Nephron (organoid): Measurements from ENCODE around the gene GPRC5A.
"Not testable (repeated sequence)": the region's sequence is repeated elsewhere in the genome, so short reads cannot be mapped to it uniquely, and the experiment has no call there.

ENCODE experiments used
- H3K27ac Mint-ChIP-seq, 3 experiments: 2 replicates each; pipeline ENCODE4 v1.8.0; 2020; ENCODE audit warnings: mixed read lengths in 3 of 3, mild to moderate bottlenecking in 2 of 3, moderate library complexity in 1 of 3
- H3K27me3 Mint-ChIP-seq: 2 replicates; pipeline ENCODE4 v1.8.0; 2021; ENCODE audit warnings: low read depth, mild to moderate bottlenecking, moderate library complexity, mixed read lengths
- H3K36me3 Mint-ChIP-seq: 2 replicates; pipeline ENCODE4 v1.8.0; 2020; ENCODE audit warnings: low read depth, mixed read lengths
- H3K4me1 Mint-ChIP-seq: 2 replicates; pipeline ENCODE4 v1.8.0; 2020; ENCODE audit warnings: mixed read lengths
- H3K4me3 Mint-ChIP-seq, 3 experiments: 2 replicates each; pipeline ENCODE4 v1.8.0; 2020; ENCODE audit warnings: mild to moderate bottlenecking in 3 of 3, mixed read lengths in 3 of 3, moderate library complexity in 2 of 3
- H3K9me3 Mint-ChIP-seq: 2 replicates; pipeline ENCODE4 v1.8.0; 2020; ENCODE audit warnings: mixed read lengths
- TF ChIP-seq, protein P1 (sequence below), 3 experiments: fragments of 200-600 bp; sonication (generic); IDR thresholded peaks; one replicate each; pipeline ENCODE4 v1.5.0; 2021; ENCODE audit warnings: antibody characterized with exemption in 3 of 3; ENCODE audit not compliant: unreplicated experiment in 3 of 3

Gene GPRC5A

DNA sequence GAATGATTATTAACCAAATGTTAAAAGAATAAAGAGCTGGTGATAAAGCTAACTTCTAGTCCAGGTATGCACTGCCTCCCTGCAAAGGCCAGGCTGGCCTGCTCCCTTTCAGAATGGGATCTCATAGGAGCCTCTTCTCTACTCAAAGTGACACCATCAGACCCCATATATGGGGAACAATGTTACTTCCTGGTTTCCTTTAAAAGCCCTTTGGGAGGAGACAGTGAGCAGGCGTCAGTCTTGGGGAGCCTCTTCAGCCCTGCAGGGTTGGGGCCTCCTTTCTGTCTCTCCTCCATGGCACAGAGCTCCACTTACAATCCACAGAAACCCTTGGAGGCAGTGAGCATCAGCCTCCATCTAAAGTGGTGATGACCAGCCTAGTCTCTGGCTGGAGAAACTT lies 17.3 kb upstream of the GPRC5A start:
- TF ChIP-seq, protein P1, sequence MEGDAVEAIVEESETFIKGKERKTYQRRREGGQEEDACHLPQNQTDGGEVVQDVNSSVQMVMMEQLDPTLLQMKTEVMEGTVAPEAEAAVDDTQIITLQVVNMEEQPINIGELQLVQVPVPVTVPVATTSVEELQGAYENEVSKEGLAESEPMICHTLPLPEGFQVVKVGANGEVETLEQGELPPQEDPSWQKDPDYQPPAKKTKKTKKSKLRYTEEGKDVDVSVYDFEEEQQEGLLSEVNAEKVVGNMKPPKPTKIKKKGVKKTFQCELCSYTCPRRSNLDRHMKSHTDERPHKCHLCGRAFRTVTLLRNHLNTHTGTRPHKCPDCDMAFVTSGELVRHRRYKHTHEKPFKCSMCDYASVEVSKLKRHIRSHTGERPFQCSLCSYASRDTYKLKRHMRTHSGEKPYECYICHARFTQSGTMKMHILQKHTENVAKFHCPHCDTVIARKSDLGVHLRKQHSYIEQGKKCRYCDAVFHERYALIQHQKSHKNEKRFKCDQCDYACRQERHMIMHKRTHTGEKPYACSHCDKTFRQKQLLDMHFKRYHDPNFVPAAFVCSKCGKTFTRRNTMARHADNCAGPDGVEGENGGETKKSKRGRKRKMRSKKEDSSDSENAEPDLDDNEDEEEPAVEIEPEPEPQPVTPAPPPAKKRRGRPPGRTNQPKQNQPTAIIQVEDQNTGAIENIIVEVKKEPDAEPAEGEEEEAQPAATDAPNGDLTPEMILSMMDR (IDR thresholded peaks at IDR 0.05; ENCODE audit: unreplicated experiment in 3 of 3) = no peak
- Mint-ChIP-seq H3K4me3 (no peak overlapping the region), H3K9me3 (no peaks in the 10 kb centered on the region), H3K4me1 (peaks cover 11% of the 10 kb centered on the region), H3K27me3 (no peaks in the 10 kb centered on the region), H3K27ac (peak overlapping the region in 1 of 3 experiments; percentile 81), H3K36me3 (peaks cover 4% of the 10 kb centered on the region)

DNA sequence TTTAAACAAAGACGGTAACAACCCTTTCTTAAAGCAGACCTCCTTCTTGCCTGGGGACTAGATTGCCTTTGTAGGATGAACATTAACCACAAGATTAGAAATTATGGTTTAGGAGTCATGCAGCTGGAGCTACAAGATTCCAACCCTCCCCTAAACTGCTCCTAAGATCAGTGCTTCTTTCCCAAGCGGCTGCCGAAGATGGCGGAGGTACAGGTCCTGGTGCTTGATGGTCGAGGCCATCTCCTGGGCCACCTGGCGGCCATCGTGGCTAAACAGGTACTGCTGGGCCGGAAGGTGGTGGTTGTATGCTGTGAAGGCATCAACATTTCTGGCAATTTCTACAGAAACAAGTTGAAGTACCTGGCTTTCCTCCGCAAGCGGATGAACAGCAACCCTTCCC lies 16.1 kb upstream of the GPRC5A start:
- H3K4me1 Mint-ChIP-seq = peaks cover 11% of the 10 kb centered on the region
- H3K36me3 Mint-ChIP-seq, H3K27me3 Mint-ChIP-seq, H3K4me3 Mint-ChIP-seq, H3K9me3 Mint-ChIP-seq: not testable (repeated sequence)
- peak overlapping the region in 2 of 3 experiments; percentile 74 to 81 for H3K27ac Mint-ChIP-seq

DNA sequence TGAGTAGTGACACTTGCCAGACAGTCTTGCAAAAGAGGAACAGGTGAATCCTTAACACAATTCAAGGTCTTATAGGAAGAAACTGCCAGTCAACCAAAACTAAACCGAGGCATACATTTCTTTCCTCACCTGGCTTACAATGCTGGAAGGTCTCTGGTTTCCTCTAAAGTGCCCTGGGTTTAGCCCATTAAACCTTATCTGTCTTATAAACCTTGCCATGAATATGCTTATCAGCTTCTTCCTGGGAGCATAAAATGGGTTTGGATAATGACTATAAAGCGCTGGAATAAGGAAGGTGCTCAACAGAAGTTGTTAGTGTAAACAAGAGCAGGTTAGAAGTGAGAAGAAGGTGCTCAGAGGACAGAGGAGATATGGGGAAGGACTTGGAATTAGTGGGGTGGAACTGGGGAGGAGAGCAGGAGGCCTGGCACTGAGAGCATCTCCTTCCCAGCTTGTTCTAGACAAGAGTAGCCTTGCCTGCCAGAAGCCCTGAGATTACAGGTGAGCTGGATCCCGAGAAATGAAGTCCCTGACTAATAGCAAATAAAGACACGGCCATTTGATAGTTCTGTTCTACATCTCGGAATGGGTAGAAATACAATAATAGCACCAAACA lies 14.1 kb upstream of the GPRC5A start:
- no peak overlapping the region for H3K4me3 Mint-ChIP-seq
- TF ChIP-seq, protein P1 (IDR thresholded peaks at IDR 0.05; ENCODE audit: unreplicated experiment in 3 of 3) = no peak
- H3K9me3 Mint-ChIP-seq = no peaks in the 10 kb centered on the region
- peaks cover 6% of the 10 kb centered on the region for H3K4me1 Mint-ChIP-seq
- H3K27me3 Mint-ChIP-seq = no peaks in the 10 kb centered on the region
- H3K36me3 Mint-ChIP-seq = no peaks in the 10 kb centered on the region
- peak overlapping the region in 1 of 3 experiments; percentile 2 for H3K27ac Mint-ChIP-seq

DNA sequence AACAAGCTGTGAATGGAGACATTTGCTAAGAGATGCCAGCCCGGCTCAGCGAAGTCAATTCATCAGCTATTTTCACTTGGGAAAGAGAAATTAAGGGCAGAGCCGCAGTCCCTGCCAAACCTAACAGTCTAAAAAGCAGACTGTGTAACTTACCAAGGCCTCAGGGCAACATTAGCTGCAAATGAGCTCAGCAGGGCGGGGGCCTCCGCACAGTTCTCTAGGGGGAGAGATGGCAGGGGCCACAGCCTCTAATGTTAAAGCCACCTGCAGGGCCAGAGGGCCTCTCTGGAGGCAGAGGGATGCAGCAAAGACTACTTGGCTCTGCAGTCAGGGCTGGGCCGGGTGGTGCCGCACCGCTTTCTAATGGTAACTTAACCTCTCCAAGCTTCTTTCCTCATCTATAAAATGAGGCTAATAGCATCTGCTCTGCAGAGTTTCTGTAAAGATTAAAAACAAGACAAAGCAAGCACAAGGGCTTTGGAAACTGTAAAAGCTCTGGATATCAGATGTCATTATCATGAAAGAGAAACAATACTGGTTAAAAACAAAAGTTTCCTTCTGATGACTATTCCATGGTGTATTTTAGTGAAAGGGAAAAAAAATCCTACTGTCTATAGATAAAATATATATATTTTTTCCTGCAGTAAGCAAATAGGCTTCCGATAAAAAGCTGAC lies 13.4 kb upstream of the GPRC5A start:
- H3K4me1 Mint-ChIP-seq = peaks cover 6% of the 10 kb centered on the region
- H3K36me3 Mint-ChIP-seq = no peaks in the 10 kb centered on the region
- no peaks in the 10 kb centered on the region for H3K9me3 Mint-ChIP-seq
- peak overlapping the region in 1 of 3 experiments; percentile 2 for H3K27ac Mint-ChIP-seq
- TF ChIP-seq, protein P1 (IDR thresholded peaks at IDR 0.05; ENCODE audit: unreplicated experiment in 3 of 3) = no peak
- no peak overlapping the region for H3K4me3 Mint-ChIP-seq
- H3K27me3 Mint-ChIP-seq = no peaks in the 10 kb centered on the region

DNA sequence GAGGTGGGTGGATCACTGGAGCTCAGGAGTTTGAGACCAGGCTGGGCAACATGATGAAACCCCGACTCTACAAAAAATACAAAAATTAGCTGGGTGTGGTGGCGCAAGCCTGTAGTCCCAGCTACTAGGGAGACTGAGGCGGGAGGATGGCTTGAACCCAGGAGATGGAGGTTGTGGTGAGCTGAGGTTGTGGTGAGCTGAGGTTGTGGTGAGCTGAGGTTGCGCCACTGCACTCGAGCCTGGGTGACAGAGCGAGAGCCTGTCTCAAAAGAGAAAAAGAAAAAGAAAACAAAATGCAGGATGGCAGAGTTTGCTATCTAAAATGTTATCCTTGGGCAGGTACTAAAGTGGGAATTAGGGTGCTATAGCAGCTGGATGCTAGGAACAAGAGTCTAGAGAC lies 10.8 kb upstream of the GPRC5A start:
- H3K27ac Mint-ChIP-seq = no peak overlapping the region
- H3K4me1 Mint-ChIP-seq = peaks cover 6% of the 10 kb centered on the region

DNA sequence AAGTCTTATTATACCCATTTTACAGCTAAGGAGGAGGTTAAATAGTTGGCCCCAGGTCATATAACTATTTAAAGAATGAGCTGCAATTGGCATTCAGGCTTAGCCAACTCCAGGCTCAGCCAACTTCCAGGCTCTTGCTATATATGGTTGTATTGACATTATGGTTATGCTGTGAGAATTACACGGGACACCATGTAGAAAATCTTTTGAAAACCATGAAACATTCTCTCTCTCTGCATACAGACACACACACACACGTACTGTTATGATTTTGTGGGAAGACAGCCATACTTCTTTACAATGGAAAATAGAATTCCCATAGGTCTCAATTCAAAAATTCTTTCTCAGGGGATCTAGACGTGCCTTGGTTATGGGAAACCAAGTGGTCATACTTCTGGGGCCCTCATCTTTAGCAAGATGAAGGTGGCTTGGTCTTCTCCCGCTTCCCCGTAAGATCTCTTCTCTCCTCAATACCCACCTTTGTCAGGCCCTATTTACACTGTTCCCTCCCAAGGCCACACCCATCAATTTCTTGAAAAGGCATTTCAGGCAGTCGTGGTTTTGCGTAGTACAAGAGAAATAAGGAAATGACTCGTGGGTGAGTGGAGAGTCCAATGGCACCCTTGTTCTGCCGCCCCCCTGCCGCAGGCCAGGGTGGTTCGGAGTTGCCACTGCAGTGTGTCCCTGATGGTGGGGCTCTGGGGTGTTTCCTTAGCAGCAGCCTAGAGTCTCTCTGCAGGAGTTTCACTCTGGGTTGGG lies 10.0 kb upstream of the GPRC5A start:
- Mint-ChIP-seq H3K9me3 (peaks cover 2% of the 10 kb centered on the region), H3K27me3 (peaks cover 15% of the 10 kb centered on the region), H3K27ac (no peak overlapping the region), H3K36me3 (no peaks in the 10 kb centered on the region), H3K4me1 (peaks cover 6% of the 10 kb centered on the region), H3K4me3 (no peak overlapping the region)
- TF ChIP-seq, protein P1 (IDR thresholded peaks at IDR 0.05; ENCODE audit: unreplicated experiment in 3 of 3) = no peak

More for the DNA sequence above, 10.8 kb upstream of the GPRC5A start:
- H3K36me3 Mint-ChIP-seq = no peaks in the 10 kb centered on the region
- no peak overlapping the region for H3K4me3 Mint-ChIP-seq
- peaks cover 9% of the 10 kb centered on the region for H3K27me3 Mint-ChIP-seq
- peaks cover 2% of the 10 kb centered on the region for H3K9me3 Mint-ChIP-seq
- TF ChIP-seq, protein P1 (IDR thresholded peaks at IDR 0.05; ENCODE audit: unreplicated experiment in 3 of 3) = no peak
